ENCODE results near the gene SNX25.
"Not testable (repeated sequence)": the region's sequence is repeated elsewhere in the genome, so short reads cannot be mapped to it uniquely, and the experiment has no call there.

SNX25 gene

DNA sequence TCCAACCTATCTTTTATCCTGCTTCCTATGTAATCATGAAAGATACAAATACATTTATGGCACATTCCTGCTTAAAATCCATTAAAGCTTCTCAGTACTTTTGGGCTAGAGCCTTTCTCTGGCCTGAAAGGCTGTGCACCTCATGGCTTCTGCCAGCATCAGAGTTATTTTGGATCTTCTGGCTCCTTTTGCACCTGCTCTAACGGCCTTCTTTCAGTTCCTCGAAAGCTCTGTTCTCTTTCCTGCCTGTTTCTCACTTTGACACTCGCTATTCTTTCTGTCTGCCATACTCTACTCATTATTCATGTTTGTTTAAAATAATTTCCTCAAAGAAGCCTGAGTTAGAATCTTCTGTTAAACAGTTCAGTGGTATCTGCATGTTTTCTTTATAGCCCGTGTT is 100.4 kb downstream of the SNX25 start:
- DNase-seq: no peak

GRCh38 chr4:185311113-185311888 is 101.9 kb downstream of the SNX25 start:
- no peak for DNase-seq

GRCh38 chr4:185312699-185313098 is 103.3 kb downstream of the SNX25 start:
- no peak for DNase-seq

GRCh38 chr4:185317462-185317861 is 108.1 kb downstream of the SNX25 start:
- not testable (repeated sequence) for DNase-seq

DNA sequence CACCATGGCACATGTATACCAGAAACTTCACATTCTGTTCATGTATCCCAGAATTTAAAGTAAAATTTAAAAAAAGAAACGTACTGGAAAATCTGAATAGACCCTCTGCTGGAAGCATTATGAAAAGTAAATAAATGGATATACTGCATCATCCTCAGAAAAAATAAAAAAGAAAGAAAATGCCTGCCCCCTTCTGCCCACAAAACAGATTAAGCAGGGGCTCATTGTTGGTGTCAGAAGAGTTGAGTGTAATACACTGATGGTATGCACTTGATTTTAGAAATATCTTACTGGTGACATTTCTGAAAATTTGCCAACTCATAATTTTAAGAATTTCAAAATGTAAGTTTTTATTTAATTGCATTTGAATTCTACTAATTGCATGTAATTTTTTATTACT is 108.5 kb downstream of the SNX25 start:
- no peak for DNase-seq

GRCh38 chr4:185318679-185319078 is 109.3 kb downstream of the SNX25 start:
- DNase-seq: no peak

- DNase-seq: no peak
These were observed 113.4 kb downstream of the SNX25 start for GRCh38 chr4:185322803-185323202.

GRCh38 chr4:185323606-185324005 is 114.2 kb downstream of the SNX25 start:
- DNase-seq: no peak

GRCh38 chr4:185324361-185324760 is 115.0 kb downstream of the SNX25 start:
- DNase-seq: not testable (repeated sequence)

GRCh38 chr4:185325721-185326120 is 116.3 kb downstream of the SNX25 start:
- not testable (repeated sequence) for DNase-seq

DNA sequence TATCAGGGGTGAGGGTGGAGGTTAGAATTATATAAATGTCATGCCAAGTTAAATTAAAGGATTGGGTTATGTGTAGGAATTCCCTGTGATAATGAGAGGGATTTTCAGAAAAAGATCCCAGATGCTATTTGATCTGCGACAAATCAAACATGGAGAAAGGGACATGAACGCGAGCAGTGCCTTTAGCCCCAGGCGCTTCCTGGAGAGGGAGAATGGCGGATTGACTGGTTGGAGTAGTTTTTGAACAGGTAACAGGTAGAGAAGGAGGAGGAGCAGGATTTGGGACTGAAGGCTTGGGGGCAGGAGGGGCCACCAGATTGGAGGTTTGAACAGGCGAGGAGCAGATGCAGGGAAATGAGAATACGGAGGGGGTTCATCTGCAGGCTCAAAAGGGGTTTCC is 119.2 kb downstream of the SNX25 start:
- no peak for DNase-seq

DNA sequence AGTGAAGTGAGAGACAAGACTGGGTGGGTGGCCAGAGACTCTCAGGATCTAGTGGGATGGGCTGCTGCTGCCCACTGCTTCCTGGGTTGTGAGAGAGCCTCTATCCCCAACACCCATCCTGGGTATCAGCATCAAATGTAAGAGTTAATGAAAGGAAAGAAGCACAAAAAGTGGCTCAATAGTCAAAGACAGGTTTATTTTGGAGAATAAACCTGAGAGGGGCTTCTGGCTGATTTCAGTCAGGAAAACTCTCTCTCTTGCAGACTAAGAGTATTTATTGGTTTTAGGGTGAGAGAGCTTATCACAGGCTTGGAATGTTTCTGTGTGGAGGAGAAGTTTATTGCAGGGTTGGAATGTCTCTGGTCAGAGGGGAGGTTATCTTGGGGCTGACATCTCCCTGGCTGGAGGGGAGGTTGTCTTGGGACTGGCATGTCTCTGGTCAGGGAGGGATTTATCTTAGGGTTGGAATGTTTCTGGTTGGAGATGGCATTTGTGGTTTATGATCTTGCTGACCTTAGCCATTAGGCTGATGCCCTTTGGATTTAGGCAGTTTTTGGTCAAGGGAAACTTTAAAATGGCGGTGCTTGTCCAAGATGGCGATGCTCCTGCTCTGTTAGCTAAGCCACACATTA is 120.6 kb downstream of the SNX25 start:
- DNase-seq: not testable (repeated sequence)

- DNase-seq: no peak
These were observed 123.4 kb downstream of the SNX25 start for GRCh38 chr4:185332575-185333464.

GRCh38 chr4:185334326-185334725 is 124.9 kb downstream of the SNX25 start:
- DNase-seq: no peak

DNA sequence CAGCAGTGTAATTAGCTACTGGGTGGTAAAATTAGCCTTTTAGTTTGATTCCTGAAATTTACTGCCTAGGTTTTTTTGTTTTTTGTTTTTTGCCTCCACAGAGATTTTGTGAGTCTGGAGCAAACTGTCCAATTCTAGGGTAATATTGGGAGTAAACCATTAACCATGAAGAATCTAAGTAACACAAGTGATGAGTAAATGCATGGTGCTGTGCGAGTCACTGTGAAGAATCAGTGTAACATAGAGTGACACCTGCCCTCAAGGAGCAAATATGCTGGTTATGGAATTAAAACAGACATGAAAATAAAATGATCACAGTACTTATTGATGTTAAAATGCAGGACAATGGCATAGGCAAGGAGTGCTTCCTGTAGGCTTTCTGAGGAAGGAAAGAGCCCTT is 126.2 kb downstream of the SNX25 start:
- no peak for DNase-seq

DNA sequence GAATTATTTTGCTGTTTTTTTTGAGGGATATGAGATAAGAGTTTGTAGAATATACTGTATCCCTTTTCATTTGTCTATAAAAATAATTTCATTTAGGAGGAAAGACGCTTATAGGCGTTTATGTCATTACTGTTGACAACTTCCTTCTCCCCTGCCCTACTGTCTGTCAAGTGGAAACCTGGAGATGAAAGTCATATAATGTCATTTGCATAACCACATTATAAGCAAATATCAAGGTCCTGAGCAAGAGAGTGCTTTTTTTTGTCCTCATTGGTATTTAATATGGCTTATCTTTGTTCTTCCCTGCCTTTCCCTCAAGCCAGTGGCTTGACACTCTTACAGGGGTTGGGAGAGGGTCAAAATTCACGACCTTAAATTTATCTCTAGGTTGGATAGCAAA is 130.5 kb downstream of the SNX25 start:
- no peak for DNase-seq

DNA sequence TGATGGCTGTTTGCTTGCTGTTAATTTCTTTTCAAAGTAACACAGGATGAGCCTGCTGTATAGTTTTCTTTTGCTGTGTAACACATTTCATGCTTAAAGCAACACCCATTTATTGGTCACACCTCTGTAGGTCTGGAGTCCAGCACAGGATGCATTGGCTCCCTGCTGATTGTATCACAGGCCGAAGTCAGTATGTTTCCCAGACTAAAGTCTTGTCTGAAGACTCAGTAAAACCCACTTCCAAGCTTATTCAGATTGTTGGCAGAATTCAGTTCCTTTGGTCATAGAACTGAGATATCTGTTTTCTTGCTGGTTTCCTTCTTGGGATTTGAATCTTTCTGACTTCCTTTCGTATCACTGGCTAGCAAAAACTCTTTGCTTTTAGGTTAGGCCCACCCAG is 132.0 kb downstream of the SNX25 start:
- DNase-seq: no peak

- no peak for DNase-seq
These were observed 132.4 kb downstream of the SNX25 start for GRCh38 chr4:185341841-185342240.

DNA sequence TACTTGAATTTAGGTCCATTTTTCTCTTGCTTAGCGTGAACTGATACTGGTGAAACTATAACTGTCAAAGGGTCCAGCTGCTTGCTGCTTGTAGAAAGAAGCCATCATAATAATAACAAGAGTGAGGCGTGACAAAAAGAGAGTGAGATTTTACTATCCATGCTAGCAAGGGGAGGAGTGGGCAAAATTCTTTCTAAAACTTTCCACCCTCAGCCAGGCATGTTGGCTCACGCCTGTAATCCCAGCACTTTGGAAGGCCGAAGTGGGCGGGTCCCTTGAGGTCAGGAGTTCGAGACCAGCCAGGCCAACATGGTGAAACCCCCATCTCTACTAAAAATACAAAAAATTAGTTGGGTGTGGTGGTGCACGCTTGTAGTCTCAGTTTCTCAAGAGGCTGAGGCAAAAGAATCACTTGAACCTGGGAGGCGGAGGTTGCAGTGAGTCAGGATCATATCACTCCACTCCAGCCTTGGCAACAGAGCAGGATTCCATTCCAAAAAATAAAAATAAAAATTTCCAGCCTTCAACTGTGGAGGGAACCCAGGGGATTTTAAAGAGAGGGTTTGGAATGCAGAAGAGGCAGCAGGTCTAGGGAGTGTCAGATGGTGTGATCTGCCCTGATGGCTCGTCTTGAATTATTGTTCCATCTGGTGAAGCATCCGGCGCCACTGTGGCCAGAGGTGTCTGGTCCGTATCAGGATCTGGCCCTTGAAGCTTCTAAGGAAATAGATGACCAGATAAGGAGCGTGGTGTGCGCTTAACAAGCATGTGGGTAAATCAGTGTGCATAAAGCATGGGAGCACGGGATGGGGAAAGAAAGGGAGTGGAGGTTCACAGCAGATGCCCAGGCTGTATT is 134.6 kb downstream of the SNX25 start:
- no peak for DNase-seq

DNA sequence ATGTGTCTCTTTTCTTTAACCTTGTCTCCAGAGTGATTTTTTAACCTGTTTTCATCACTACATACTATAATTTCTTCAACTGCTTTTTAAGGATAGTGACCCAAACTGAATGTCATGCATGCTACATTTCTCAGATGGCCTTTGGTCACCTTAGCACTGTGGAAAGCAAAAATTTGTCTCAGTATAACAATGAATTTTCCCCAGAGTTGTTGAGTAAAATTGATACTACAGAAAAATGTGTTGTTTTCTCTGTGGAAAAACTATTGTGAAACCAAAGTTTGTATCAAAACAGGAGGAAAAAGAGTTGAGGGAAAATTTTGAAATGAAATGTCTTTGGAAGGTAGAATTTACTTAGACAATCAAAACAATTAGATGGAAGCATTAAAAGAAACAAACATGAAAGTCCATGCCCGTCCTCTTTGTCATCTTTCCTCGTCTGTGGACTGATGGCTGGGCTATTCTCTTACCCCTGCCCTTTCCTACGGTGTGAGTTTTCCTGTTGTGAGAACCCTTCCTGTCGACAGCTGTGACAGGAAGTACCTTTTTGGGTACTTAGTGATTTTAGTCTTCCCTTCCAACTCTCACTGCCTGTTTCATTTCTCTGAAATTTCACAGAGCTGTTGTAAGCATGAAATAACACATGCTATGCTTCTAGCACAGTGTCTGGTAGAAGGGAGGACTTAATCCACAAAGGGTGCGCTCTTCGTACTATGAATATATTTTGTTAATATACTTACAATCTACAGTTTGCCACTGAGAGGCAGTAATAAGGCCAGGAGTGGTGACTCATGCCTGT is 135.5 kb downstream of the SNX25 start:
- DNase-seq: no peak

- DNase-seq: no peak
These were observed 137.7 kb downstream of the SNX25 start for GRCh38 chr4:185346975-185347601.
